ENCODE data around the gene PDHX.

PDHX gene

DNA sequence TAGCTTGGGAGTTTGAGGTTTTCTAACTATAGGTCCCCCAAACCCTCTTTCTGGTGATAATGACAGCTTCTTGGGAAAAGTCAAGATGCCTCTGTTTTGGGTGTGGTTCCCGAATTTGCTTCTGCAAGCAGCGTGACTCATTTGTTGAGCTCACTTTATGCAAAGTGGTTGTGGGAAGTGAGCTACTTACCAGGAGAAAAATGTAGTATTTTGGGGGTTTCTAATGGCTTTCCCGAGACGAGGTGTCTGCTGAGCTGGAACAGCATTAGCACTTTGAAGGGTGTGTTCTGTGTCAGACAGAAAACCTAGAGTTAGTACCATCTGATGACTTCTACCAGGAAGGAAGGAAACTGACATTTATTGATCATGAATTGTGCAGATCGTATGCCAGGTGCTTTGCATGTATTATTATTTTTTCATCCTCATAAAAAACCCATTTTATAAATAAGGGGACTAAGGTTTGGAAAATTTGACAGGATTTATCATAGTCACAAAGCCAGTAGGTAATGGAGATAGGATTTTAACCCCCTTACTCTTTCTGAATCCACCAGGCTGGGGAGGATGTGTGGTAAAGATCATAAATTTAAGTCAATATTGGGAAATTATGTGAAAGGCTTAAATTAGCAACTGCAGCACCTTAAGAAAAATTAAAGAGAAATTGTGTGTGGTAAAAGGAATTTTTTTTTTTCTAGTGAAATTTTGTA lies 113.7 kb downstream of the PDHX start:
- DNase-seq: peak; percentile 53

GRCh38 chr11:35030716-35031213 lies 114.3 kb downstream of the PDHX start:
- no peak for DNase-seq

DNA sequence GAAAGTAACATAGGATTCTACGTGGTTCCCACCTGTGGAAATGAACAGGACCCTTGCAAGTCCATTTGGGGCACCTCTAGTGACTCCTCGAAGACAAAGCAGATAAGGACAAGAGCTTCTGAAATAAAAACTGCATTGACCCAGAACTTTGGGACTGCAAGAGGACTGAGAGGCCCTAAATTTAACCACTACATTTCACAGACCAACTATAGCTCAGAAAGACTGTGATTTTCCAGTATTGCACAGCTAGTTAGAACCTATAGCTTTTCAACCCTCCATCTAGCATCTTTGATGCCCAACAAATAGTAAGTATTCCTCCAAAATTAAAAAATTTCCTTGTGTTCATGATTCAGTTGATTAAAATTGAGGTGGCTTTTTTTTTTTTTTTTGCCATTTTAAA lies 114.9 kb downstream of the PDHX start:
- no peak for DNase-seq

- no peak for DNase-seq
Observed at GRCh38 chr11:35031867-35032266, 115.4 kb downstream of the PDHX start.

GRCh38 chr11:35033011-35033410 lies 116.6 kb downstream of the PDHX start:
- DNase-seq: no peak

GRCh38 chr11:35034401-35034800 lies 118.0 kb downstream of the PDHX start:
- no peak for DNase-seq

GRCh38 chr11:35035894-35036408 lies 119.5 kb downstream of the PDHX start:
- no peak for DNase-seq

DNA sequence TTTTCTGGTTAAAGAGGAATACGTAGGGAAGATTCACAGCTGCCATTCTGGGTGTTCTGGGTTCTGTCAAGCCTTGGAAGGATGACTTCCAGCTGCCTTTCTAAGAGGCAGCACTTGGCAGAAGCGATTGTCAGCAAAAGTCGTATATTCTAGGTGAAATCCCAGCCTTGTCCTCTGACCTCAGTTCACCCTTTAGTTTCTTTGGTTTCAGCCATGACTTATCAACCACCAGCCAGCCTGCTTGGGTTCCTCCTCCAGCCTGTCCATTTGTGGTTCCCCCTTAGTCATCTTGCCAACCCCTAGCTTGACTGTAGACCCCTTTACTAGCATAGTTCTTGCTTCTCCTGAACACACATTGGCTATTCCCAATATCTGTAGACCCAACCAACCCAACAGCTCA lies 120.2 kb downstream of the PDHX start:
- no peak for DNase-seq

DNA sequence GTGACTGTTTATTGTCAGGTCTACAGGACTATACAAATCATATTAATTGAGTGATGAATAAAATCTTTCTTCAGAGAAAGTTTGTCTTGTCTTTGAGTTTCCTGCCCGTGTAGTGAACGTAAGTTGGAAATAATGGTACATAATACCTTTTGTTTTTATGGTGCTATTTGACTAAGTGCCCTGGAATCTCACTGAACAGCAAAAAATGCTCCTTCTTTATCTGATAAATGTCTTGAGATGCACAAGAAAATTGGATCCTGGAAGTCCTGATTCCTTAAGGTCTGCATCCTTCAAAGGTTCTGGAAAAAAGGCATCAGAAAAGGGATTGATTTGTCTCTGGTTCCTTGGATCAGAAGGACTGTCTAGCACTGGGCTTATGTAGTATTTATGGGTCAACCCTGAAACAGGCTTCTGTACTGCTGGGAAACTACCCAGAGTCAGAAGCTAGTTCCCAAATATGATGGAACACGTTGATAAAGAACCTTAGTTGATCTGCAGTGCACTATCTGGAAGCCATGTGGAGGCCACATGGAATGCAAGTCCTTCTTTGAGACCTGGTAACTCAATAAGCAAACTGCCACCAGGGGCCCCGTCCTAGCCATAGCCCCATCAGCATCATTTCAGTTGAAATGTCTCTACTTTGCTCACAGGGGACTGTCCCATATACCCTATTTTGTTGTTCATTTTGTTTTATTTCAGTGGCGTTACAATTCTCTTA lies 122.0 kb downstream of the PDHX start:
- DNase-seq: no peak

GRCh38 chr11:35039076-35039475 lies 122.7 kb downstream of the PDHX start:
- DNase-seq: no peak

- peak; percentile 87 for DNase-seq
Observed at GRCh38 chr11:35040221-35040942, 124.0 kb downstream of the PDHX start.

DNA sequence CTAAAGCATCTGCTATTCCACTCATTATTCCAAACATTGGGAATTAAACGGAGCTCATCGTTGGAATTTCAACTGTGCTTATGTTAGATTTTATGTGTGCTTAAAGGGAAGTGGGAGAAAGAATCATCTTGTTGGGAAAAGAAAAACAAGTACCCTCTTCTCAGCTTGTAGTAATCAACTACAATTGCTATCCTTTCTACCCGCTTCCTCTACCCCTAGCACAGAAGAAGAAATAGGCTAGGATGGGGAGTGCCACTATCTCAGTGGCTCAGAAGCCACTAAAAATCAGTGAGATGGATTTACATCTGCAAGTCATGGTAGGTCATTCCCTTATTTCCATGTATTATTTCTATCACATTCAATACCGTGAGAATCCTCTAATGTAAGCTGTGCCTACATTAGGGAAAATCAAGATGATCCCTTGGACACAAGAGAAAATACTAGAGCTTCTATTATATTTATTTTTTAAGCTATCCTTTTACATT lies 124.7 kb downstream of the PDHX start:
- DNase-seq: no peak

DNA sequence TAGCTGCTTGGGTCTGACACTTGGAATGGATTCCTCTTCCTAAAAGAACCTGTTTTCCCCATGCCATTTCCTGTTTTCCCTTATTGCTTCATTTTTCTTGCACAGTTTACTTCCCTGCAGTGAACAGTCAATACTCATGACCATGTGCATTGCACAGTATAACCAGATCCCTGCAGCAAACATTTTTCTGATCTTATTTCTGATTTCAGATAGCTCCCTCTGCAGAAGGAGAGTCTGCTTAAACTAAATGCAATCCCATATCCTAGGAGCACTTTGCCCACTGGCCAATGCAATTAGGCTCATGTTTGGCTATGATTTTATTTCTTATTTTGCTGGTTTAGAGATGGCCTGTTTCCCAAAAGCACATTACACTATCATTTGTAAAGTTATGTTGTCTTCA lies 125.8 kb downstream of the PDHX start:
- no peak for DNase-seq

DNA sequence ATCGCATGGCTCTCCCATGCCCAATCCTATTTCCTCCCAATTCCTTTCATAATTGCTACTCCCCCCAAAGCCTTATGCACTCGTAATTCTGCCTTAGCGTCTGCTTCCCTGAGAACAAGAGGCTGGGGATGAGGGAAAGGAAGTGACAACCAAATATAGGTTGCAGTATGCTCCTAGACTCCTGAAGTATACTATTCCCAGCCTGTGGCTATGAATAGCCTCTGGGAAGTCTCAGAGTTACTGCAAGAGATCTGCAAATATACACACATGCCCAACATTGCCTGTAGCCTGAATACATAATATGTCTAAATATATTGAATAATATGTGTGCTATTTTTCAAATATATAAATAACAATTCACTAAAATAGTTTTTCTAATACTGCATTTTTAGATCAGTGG lies 126.5 kb downstream of the PDHX start:
- DNase-seq: no peak

- no peak for DNase-seq
Observed at GRCh38 chr11:35043936-35044335, 127.5 kb downstream of the PDHX start.

- DNase-seq: peak; percentile 95
Observed at GRCh38 chr11:35045236-35045820, 128.9 kb downstream of the PDHX start.

Data from CD4-positive, alpha-beta T cell treated with Interleukin-21 for 1 hour (primary cell).